Lower leg skin (tissue), 3 donors: Measurements from ENCODE around the gene MEN1.

Experiments used
- CTCF ChIP-seq, 3 donors: fragments of 450-650 bp; IDR thresholded peaks; one replicate each; pipeline ENCODE4 v1.5.1; 2016; ENCODE audit warnings: antibody characterized with exemption in 3 of 3, mild to moderate bottlenecking in 3 of 3, moderate library complexity in 2 of 3
- POLR2A ChIP-seq, 2 donors: fragments of 450-650 bp; IDR thresholded peaks; one replicate each; pipeline ENCODE4 v1.6.1; 2016 to 2017; ENCODE audit warnings: antibody characterized with exemption in 2 of 2, mild to moderate bottlenecking in 1 of 2, moderate library complexity in 1 of 2

GRCh38 chr11:64841592-64842365 is 31.4 kb upstream of the MEN1 start:
- TF ChIP-seq CTCF (IDR thresholded peaks at IDR 0.05) (no peak), POLR2A (IDR thresholded peaks at IDR 0.05) (no peak)
